ES-I3 (cell line): ENCODE results near the gene PFKL.
"Not testable (repeated sequence)": the region's sequence is repeated elsewhere in the genome, so short reads cannot be mapped to it uniquely, and the experiment has no call there.

Experiments
- H3K36me3 ChIP-seq: 2 replicates; pipeline ENCODE4 v1.6.1; 2013; ENCODE audit warnings: mild to moderate bottlenecking, low read length, control low read depth, moderate library complexity; ENCODE audit not compliant: insufficient read depth
- H3K4me1 ChIP-seq: 2 replicates; pipeline ENCODE4 v1.6.1; 2013; ENCODE audit warnings: mild to moderate bottlenecking, control low read depth, low read length; ENCODE audit not compliant: insufficient read depth
- H3K9ac ChIP-seq: 2 replicates; pipeline ENCODE4 v1.6.1; 2013; ENCODE audit warnings: low read depth, mild to moderate bottlenecking, low read length, moderate library complexity
- H3K9me3 ChIP-seq: 2 replicates; pipeline ENCODE4 v1.6.1; 2013; ENCODE audit warnings: mild to moderate bottlenecking, low read length, moderate library complexity; ENCODE audit not compliant: control insufficient read depth, insufficient read depth

Gene PFKL

DNA sequence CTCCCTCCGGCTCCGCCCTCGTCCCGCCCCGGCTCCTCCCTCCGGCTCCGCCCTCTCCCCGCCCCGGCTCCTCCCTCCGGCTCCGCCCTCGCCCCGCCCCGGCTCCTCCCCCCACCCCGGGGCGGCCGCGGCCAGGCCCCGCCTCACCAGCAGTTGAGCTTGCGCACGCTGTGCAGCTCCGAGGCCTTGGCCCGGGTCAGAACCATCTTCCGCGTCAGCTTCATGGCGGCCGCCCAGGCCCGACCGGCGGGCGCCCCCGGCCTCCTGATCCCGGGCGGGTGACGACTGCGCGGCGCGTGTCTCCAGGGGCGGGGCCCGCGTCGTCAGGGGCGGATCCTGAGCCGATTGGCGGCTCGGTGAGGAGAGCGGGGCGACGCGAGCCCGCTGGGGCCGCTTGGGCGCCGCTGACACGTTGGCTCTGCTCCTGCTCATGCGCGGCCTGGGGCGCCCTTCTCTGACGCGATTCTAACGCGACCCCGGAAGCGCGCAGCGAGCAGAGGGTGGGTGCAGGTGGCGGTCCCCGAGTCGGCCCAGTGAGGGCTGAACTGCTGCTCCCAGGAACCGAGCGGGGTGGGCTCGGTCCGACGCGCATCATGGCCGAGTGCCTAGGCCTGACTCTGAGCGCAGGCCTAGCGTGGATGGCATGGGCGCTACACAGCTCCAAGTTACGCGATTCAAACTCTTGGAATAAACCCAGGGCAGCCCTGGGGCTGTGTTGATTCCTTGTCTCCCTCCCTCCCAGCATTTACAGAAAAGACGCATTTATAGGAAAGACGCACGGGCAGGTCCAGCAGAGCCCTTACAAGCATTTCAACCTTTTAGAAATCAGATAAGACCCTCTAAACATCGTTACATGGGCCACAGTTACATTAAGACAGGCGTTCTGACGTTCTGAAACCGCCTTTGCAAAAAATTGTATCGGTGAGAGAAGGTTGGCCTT lies 39.4 kb downstream of the PFKL start, which contains the start of gene CFAP410:
Gene CFAP410 (minus strand): TSS at position 420 of the 940 bp plus-strand sequence. CDS start 196 bp downstream, at position 224.
- H3K4me1 ChIP-seq, result peaks cover 18% of the 10 kb centered on the region
- no peaks in the 10 kb centered on the region for H3K36me3 ChIP-seq
- no peaks in the 10 kb centered on the region for H3K9me3 ChIP-seq
- H3K9ac ChIP-seq, result peak within 1 kb of the TSS; percentile 86

GRCh38 chr21:44341726-44342458 lies 42.0 kb downstream of the PFKL start:
- H3K36me3 ChIP-seq, H3K9ac ChIP-seq, H3K9me3 ChIP-seq: not testable (repeated sequence)
- peaks cover 18% of the 10 kb centered on the region for H3K4me1 ChIP-seq

DNA sequence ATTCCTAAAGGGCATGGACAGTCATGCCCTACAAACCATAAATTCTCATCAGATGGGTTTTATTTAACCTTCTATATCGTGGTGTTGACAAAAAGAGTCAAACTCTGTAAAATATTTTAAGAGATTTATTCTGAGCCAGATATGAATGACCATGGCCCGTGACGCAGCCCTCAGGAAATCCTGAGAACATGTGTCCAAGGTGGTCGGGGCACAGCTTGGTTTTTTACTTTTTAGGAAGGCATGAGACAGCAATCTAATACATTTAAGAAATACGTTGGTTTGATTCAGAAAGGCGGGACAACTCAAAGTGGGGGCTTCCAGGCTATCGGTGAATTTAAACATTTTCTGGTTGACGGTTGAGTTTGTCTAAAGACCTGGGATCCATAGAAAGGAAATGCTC lies 43.1 kb downstream of the PFKL start:
- H3K4me1 ChIP-seq, result peaks cover 18% of the 10 kb centered on the region
- H3K36me3 ChIP-seq, H3K9ac ChIP-seq, H3K9me3 ChIP-seq: not testable (repeated sequence)

DNA sequence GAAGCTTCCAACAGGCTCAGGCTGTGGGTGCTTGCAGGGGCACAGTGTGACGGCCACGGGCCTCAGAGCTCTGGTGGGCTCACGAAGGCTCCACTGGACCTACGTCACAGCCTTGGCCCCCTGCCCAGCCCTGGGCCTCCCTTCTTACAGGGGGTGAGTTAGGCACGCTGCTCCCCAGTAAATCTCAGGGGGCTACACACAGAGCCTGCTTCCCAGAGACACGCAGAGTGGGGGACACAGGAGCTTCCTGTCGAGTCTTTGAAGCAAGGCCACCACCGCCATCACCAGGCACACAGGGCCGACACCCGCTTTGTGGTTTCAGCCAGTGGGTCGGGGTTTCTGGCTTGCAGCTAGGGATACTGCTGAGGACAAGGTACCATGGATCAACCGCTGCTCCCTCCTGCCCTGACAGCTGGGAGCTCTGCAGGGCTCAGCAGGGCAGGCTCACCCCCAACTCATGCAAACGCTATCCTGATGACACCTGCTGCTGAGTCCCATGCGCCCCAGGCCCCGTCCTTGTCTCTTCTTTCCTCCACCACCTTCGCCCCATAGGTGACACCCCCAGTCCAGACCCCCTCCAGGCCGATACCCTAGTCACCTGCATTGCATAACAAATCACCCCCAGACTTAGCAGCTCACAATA lies 44.8 kb downstream of the PFKL start:
- H3K9me3 ChIP-seq, result no peaks in the 10 kb centered on the region
- H3K9ac ChIP-seq, result no peak overlapping the region
- H3K36me3 ChIP-seq, result no peaks in the 10 kb centered on the region
- H3K4me1 ChIP-seq, result peaks cover 18% of the 10 kb centered on the region; the same call in 1 of the 2 replicates

GRCh38 chr21:44345495-44345894 lies 45.6 kb downstream of the PFKL start:
- no peak overlapping the region for H3K9ac ChIP-seq

GRCh38 chr21:44347911-44348451 lies 48.1 kb downstream of the PFKL start:
- H3K4me1 ChIP-seq, result 0 out of 2 replicates have a peak, but pooled peaks cover under 1% of the 10 kb centered on the region
- H3K36me3 ChIP-seq, result no peaks in the 10 kb centered on the region
- H3K9me3 ChIP-seq, result no peaks in the 10 kb centered on the region
- no peak overlapping the region for H3K9ac ChIP-seq

More at GRCh38 chr21:44345495-44345894, 45.6 kb downstream of the PFKL start:
- H3K36me3 ChIP-seq, result no peaks in the 10 kb centered on the region
- 0 out of 2 replicates have a peak, but pooled peaks cover 10% of the 10 kb centered on the region for H3K4me1 ChIP-seq
- no peaks in the 10 kb centered on the region for H3K9me3 ChIP-seq

- Histone ChIP-seq H3K4me1 (no peaks in the 10 kb centered on the region), H3K9ac (no peak overlapping the region), H3K9me3 (no peaks in the 10 kb centered on the region), H3K36me3 (no peaks in the 10 kb centered on the region)
Observed at GRCh38 chr21:44348861-44349260, 49.0 kb downstream of the PFKL start.

DNA sequence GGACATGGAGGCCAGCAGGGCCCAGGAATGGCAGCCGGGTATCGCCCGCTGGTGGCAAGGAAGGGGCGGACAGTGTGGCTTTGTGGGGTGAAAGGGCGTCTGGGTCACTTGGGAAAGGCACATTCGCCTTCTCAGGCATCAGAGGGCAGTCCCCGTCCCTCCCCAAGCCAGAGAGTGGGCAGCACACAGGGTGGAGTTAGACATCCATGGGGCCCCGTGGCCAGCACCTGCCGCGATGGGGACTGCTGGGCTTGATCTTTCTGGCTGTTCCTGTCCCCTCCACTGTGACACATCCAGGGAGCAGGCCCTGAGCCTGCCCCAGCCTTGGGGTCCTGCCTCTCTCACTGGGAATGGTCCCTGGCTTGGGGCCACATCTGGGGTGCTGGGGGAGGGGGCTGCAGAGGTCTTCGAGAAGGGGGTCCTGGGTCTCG lies 49.6 kb downstream of the PFKL start:
- Histone ChIP-seq H3K4me1 (no peaks in the 10 kb centered on the region), H3K9ac (no peak overlapping the region), H3K9me3 (no peaks in the 10 kb centered on the region), H3K36me3 (no peaks in the 10 kb centered on the region)

GRCh38 chr21:44349847-44350772 lies 50.3 kb downstream of the PFKL start:
- H3K9ac ChIP-seq, result no peak overlapping the region
- H3K36me3 ChIP-seq, result no peaks in the 10 kb centered on the region
- no peaks in the 10 kb centered on the region for H3K4me1 ChIP-seq
- no peaks in the 10 kb centered on the region for H3K9me3 ChIP-seq

DNA sequence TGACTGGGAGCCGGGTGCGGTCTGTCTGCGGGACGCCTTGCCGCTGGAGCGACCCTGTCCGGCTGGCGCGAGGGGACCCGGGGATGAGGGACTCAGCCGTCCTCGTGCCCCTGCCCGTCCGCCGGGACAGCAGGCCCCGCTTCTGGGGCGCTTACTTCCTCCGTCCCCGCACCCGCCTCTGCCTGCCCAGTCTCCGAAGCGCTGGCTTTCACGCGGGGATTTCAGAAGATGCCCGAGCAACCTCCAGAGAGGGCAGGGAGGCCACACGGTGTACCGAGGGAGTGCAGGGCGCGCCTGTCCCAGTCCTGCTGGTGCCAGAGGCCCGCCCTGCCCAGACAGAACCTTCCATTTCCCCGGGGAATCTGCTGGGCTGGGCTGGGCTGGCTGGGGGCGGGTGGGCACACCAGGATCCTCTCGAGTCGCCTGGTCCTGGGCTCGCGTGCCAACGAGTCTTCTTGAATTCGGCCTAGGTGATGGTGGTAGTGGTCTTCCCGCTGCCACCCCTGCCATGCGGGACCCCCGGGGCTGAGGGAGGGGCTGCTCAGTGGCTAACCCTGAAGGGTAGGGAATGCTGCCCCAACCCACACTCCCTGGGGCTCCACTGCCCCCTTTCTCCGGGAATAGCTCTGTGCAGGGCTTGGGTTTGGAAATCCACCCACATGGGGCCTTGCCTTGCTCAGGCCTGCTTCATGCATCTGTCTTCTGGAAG lies 51.1 kb downstream of the PFKL start:
- Histone ChIP-seq H3K4me1 (no peaks in the 10 kb centered on the region), H3K9ac (no peak overlapping the region)

GRCh38 chr21:44351535-44352252 lies 51.8 kb downstream of the PFKL start:
- Histone ChIP-seq H3K9me3 (no peaks in the 10 kb centered on the region), H3K4me1 (no peaks in the 10 kb centered on the region), H3K36me3 (no peaks in the 10 kb centered on the region), H3K9ac (no peak overlapping the region)

More for the DNA sequence above, 51.1 kb downstream of the PFKL start:
- Histone ChIP-seq H3K9me3 (no peaks in the 10 kb centered on the region), H3K36me3 (no peaks in the 10 kb centered on the region)

GRCh38 chr21:44352253-44352860 lies 52.5 kb downstream of the PFKL start:
- no peaks in the 10 kb centered on the region for H3K9me3 ChIP-seq
- no peak overlapping the region for H3K9ac ChIP-seq
- no peaks in the 10 kb centered on the region for H3K36me3 ChIP-seq
- H3K4me1 ChIP-seq, result no peaks in the 10 kb centered on the region
